HepG2 (cell line): ENCODE data around the gene PSD4. TPM values are rescaled to one million over a fixed set of nuclear protein-coding genes. Genes with fewer than 3 reads are reported as not detected.

Experiments
- BCL3 ChIP-seq: sonication (generic); formaldehyde crosslinking; IDR thresholded peaks from 2 replicates; pipeline ENCODE4 v1.5.1; 2020; ENCODE audit warnings: mild to moderate bottlenecking, missing genetic modification reagents, moderate library complexity
- CBX1 ChIP-seq: IDR thresholded peaks from one replicate; pipeline ENCODE4 v1.6.1; 2016; ENCODE audit warnings: antibody characterized with exemption, low read depth
- FLYWCH1 ChIP-seq: sonication (generic); formaldehyde crosslinking; IDR thresholded peaks from 2 replicates; pipeline ENCODE4 v1.8.1; 2023; ENCODE audit warnings: mild to moderate bottlenecking, missing genetic modification reagents
- FOSL1 ChIP-seq: sonication (generic); formaldehyde crosslinking; IDR thresholded peaks from 2 replicates; pipeline ENCODE4 v1.9.0; 2021; ENCODE audit warnings: missing genetic modification reagents, borderline replicate concordance
- GATAD1 ChIP-seq: IDR thresholded peaks from 2 replicates; pipeline ENCODE4 v1.6.1; 2016; ENCODE audit warnings: missing genetic modification reagents, missing compliant biosample characterization
- HCFC1 ChIP-seq: fragments of 150-350 bp; IDR thresholded peaks from 2 replicates; pipeline ENCODE4 v1.6.1; 2014; ENCODE audit warnings: low read depth, low read length
- HDAC1 ChIP-seq: sonication (generic); formaldehyde crosslinking; IDR thresholded peaks from 2 replicates; pipeline ENCODE4 v1.5.1; 2020; ENCODE audit warnings: mild to moderate bottlenecking, missing genetic modification reagents
- HHEX ChIP-seq: IDR thresholded peaks from 2 replicates; pipeline ENCODE4 v1.6.1; 2016; ENCODE audit warnings: control low read depth
- KDM3A ChIP-seq: IDR thresholded peaks from 2 replicates; pipeline ENCODE4 v1.6.1; 2018; ENCODE audit warnings: low read depth, missing compliant biosample characterization
- MED1 ChIP-seq: sonication (generic); formaldehyde crosslinking; IDR thresholded peaks from 2 replicates; pipeline ENCODE4 v1.4.0; 2020; ENCODE audit warnings: missing genetic modification reagents
- MEIS1 ChIP-seq: sonication (generic); formaldehyde crosslinking; IDR thresholded peaks from 2 replicates; pipeline ENCODE4 v1.9.0; 2021; ENCODE audit warnings: mild to moderate bottlenecking, missing genetic modification reagents, moderate library complexity, borderline replicate concordance
- MYPOP ChIP-seq: sonication (generic); formaldehyde crosslinking; IDR thresholded peaks from 2 replicates; pipeline ENCODE4 v1.8.1; 2023; ENCODE audit warnings: mild to moderate bottlenecking, moderate library complexity, missing genetic modification reagents
- RFXAP ChIP-seq: sonication (generic); formaldehyde crosslinking; IDR thresholded peaks from 2 replicates; pipeline ENCODE4 v1.4.0; 2020; ENCODE audit warnings: missing genetic modification reagents, borderline replicate concordance
- SMAD1 ChIP-seq: sonication (generic); formaldehyde crosslinking; IDR thresholded peaks from 2 replicates; pipeline ENCODE4 v1.4.0; 2020; ENCODE audit warnings: missing genetic modification reagents, low read depth, mild to moderate bottlenecking, borderline replicate concordance
- TCF7 ChIP-seq: sonication (generic); IDR thresholded peaks from 2 replicates; pipeline ENCODE4 v1.6.1; 2016; ENCODE audit warnings: antibody characterized with exemption, low read depth
- TOPORS ChIP-seq: sonication (generic); formaldehyde crosslinking; IDR thresholded peaks from 2 replicates; pipeline ENCODE4 v1.8.0; 2023; ENCODE audit warnings: mild to moderate bottlenecking, missing genetic modification reagents
- ZBED4 ChIP-seq: sonication (generic); formaldehyde crosslinking; IDR thresholded peaks from 2 replicates; pipeline ENCODE4 v1.4.0; 2020; ENCODE audit warnings: missing genetic modification reagents, borderline replicate concordance
- ZNF432 ChIP-seq: sonication (generic); formaldehyde crosslinking; IDR thresholded peaks from 2 replicates; pipeline ENCODE4 v1.5.0; 2020; ENCODE audit warnings: missing genetic modification reagents, mild to moderate bottlenecking, borderline replicate concordance
- polyA plus RNA-seq, 8 experiments: library from polyadenylated mRNA; depleted of rRNA in 3 of 8; stranded (reverse) in 7 of 8; unstranded in 1 of 8; fragments of >200 nt; fragmentation: Illumina TruSeq in 4 of 8; extraction: Trizol in 4 of 8; gene quantifications; 2 replicates each; pipeline versions ENCODE4 v1.2.1 to v1.2.3, GENCODE V29; 2011 to 2016; ENCODE audit warnings: low read depth in 4 of 8, missing spikeins in 1 of 8, mixed read lengths in 1 of 8; ENCODE audit not compliant: insufficient read depth in 1 of 8
- total RNA-seq, 5 experiments: library from RNA; depleted of rRNA; stranded (reverse); fragments of >200 nt; fragmentation: Illumina TruSeq; extraction: Trizol; gene quantifications; 2 replicates each; pipeline ENCODE4 v1.2.3, GENCODE V29; 2016; ENCODE audit warnings: low read depth in 1 of 5
- TF ChIP-seq, protein P1 (sequence below): sonication (generic); formaldehyde crosslinking; IDR thresholded peaks from 2 replicates; pipeline ENCODE4 v1.5.1; 2020; ENCODE audit warnings: missing genetic modification reagents, mild to moderate bottlenecking, borderline replicate concordance

Gene PSD4
- total and polyA plus RNA-seq, 2 of the 13 experiments (the other 11 are each of a cell fraction or from before 2014, with no cell fraction given), result 5.8 to 9.4 TPM

GRCh38 chr2:113203901-113204519, 30.2 kb downstream of the PSD4 start (continued):
- TF ChIP-seq, protein P1, sequence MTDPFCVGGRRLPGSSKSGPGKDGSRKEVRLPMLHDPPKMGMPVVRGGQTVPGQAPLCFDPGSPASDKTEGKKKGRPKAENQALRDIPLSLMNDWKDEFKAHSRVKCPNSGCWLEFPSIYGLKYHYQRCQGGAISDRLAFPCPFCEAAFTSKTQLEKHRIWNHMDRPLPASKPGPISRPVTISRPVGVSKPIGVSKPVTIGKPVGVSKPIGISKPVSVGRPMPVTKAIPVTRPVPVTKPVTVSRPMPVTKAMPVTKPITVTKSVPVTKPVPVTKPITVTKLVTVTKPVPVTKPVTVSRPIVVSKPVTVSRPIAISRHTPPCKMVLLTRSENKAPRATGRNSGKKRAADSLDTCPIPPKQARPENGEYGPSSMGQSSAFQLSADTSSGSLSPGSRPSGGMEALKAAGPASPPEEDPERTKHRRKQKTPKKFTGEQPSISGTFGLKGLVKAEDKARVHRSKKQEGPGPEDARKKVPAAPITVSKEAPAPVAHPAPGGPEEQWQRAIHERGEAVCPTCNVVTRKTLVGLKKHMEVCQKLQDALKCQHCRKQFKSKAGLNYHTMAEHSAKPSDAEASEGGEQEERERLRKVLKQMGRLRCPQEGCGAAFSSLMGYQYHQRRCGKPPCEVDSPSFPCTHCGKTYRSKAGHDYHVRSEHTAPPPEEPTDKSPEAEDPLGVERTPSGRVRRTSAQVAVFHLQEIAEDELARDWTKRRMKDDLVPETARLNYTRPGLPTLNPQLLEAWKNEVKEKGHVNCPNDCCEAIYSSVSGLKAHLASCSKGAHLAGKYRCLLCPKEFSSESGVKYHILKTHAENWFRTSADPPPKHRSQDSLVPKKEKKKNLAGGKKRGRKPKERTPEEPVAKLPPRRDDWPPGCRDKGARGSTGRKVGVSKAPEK (CRISPR knock-in tag), result 0 out of 2 replicates have a peak, but pooled peaks have one; percentile 59
- TF ChIP-seq FOSL1 (no peak), CBX1 (no peak), SMAD1 (CRISPR knock-in tag) (peak; percentile 51; the same call in 1 of the 2 replicates), MEIS1 (CRISPR knock-in tag) (no peak), GATAD1 (CRISPR knock-in tag) (peak; percentile 63), HCFC1 (no peak), TCF7 (no peak), TOPORS (no peak), ZNF432 (no peak), HDAC1 (CRISPR knock-in tag) (no peak), BCL3 (CRISPR knock-in tag) (no peak), HHEX (CRISPR knock-in tag) (no peak), ZBED4 (no peak), FLYWCH1 (CRISPR knock-in tag) (no peak), RFXAP (CRISPR knock-in tag) (no peak), MYPOP (CRISPR knock-in tag) (no peak), KDM3A (CRISPR knock-in tag) (peak; percentile 52; the same call in 1 of the 2 replicates), MED1 (CRISPR knock-in tag) (peak; percentile 50; the same call in 1 of the 2 replicates)
